ENCODE measurements around the gene SERTM1. TPM values are rescaled to one million over a fixed set of nuclear protein-coding genes. Genes with fewer than 3 reads are reported as not detected.
A peak's percentile ranks its signal among the peaks of the same experiment; 100 is the strongest.

SERTM1 gene
- polyA plus RNA-seq (not detected in 2 replicates), polyA minus RNA-seq (0.24 TPM in 1 of 2 replicates, not detected in the other)

- H3K4me2 ChIP-seq (ENCODE audit: low read length) = no peak within 1 kb of the TSS
- H3K9ac ChIP-seq (ENCODE audit: low read length) = no peak within 1 kb of the TSS
- no peak within 1 kb of the TSS for H2AFZ ChIP-seq (ENCODE audit: low read depth, low read length)
- no peaks in the 10 kb centered on the region for H3F3A ChIP-seq (ENCODE audit: insufficient read depth, low read length, poor library complexity, severe bottlenecking)
- TF ChIP-seq MXI1 (conservative IDR thresholded peaks at IDR 0.05; ENCODE audit: poor library complexity, severe bottlenecking) = no peak
- TF ChIP-seq REST (IDR thresholded peaks at IDR 0.05; ENCODE audit: borderline replicate concordance) = no peak
- TF ChIP-seq SMC3 (conservative IDR thresholded peaks at IDR 0.05; ENCODE audit: poor library complexity) = no peak
- no peak for TF ChIP-seq CTCF (IDR thresholded peaks at IDR 0.05; ENCODE audit: poor library complexity, severe bottlenecking)
- TF ChIP-seq POLR2AphosphoS5 (IDR thresholded peaks at IDR 0.05) = no peak
- no peak for TF ChIP-seq TAF1 (IDR thresholded peaks at IDR 0.05; ENCODE audit: low read depth)
- TF ChIP-seq EP300 (conservative IDR thresholded peaks at IDR 0.05; ENCODE audit: poor library complexity, severe bottlenecking) = no peak
- TF ChIP-seq RAD21 (conservative IDR thresholded peaks at IDR 0.05) = no peak
- no peaks in the 10 kb centered on the region for H4K20me1 ChIP-seq (ENCODE audit: insufficient read depth)
- peaks cover 48% of the 10 kb centered on the region for H3K27me3 ChIP-seq (ENCODE audit: insufficient read depth, low read depth, low read length)
- H3K9me3 ChIP-seq (ENCODE audit: low read length) = no peaks in the 10 kb centered on the region
- H3K27ac ChIP-seq (ENCODE audit: low read length) = no peak within 1 kb of the TSS
- no peaks in the 10 kb centered on the region for H3K36me3 ChIP-seq (ENCODE audit: insufficient read depth, low read length)
- H3K9me2 ChIP-seq (ENCODE audit: insufficient read depth, low read length) = no peaks in the 10 kb centered on the region
- no peaks in the 10 kb centered on the region for H3K79me2 ChIP-seq (replicated peaks; ENCODE audit: insufficient read depth, low read length)
- H3K4me3 ChIP-seq (ENCODE audit: low read length) = peak within 1 kb of the TSS; percentile 69
These were observed at the start of gene SERTM1 for GRCh38 chr13:36673838-36674326. TSS of gene SERTM1 (plus strand) at chr13:36674020. CDS start at chr13:36695079, 21,059 bp downstream.

- Histone ChIP-seq H3K4me3 (ENCODE audit: low read length) (no peak overlapping the region), H3K36me3 (ENCODE audit: insufficient read depth, low read length) (no peaks in the 10 kb centered on the region), H3K9me2 (ENCODE audit: insufficient read depth, low read length) (no peaks in the 10 kb centered on the region), H3K9me3 (ENCODE audit: low read length) (no peaks in the 10 kb centered on the region), H3F3A (ENCODE audit: insufficient read depth, low read length, poor library complexity, severe bottlenecking) (no peaks in the 10 kb centered on the region), H3K27ac (ENCODE audit: low read length) (no peak overlapping the region), H3K27me3 (ENCODE audit: insufficient read depth, low read depth, low read length) (no peaks in the 10 kb centered on the region), H3K4me2 (ENCODE audit: low read length) (no peak overlapping the region), H4K20me1 (ENCODE audit: insufficient read depth) (no peaks in the 10 kb centered on the region), H3K79me2 (replicated peaks; ENCODE audit: insufficient read depth, low read length) (no peaks in the 10 kb centered on the region), H2AFZ (ENCODE audit: low read depth, low read length) (no peak overlapping the region), H3K9ac (ENCODE audit: low read length) (no peak overlapping the region)
- TF ChIP-seq EP300 (conservative IDR thresholded peaks at IDR 0.05; ENCODE audit: poor library complexity, severe bottlenecking) = no peak
These were observed 45.3 kb upstream of the SERTM1 start for GRCh38 chr13:36628377-36629056.

GRCh38 chr13:36629057-36629385 is 44.8 kb upstream of the SERTM1 start:
- no peak overlapping the region for H3K9ac ChIP-seq (ENCODE audit: low read length)
- H3K4me3 ChIP-seq (ENCODE audit: low read length) = no peak overlapping the region
- H4K20me1 ChIP-seq (ENCODE audit: insufficient read depth) = no peaks in the 10 kb centered on the region
- no peaks in the 10 kb centered on the region for H3K9me2 ChIP-seq (ENCODE audit: insufficient read depth, low read length)
- H3F3A ChIP-seq (ENCODE audit: insufficient read depth, low read length, poor library complexity, severe bottlenecking) = no peaks in the 10 kb centered on the region
- no peaks in the 10 kb centered on the region for H3K9me3 ChIP-seq (ENCODE audit: low read length)
- H3K27me3 ChIP-seq (ENCODE audit: insufficient read depth, low read depth, low read length) = no peaks in the 10 kb centered on the region
- no peaks in the 10 kb centered on the region for H3K79me2 ChIP-seq (replicated peaks; ENCODE audit: insufficient read depth, low read length)
- no peak overlapping the region for H2AFZ ChIP-seq (ENCODE audit: low read depth, low read length)
- H3K27ac ChIP-seq (ENCODE audit: low read length) = no peak overlapping the region
- H3K36me3 ChIP-seq (ENCODE audit: insufficient read depth, low read length) = no peaks in the 10 kb centered on the region
- TF ChIP-seq CTCF (IDR thresholded peaks at IDR 0.05; ENCODE audit: poor library complexity, severe bottlenecking) (no peak), TAF1 (IDR thresholded peaks at IDR 0.05; ENCODE audit: low read depth) (no peak), RAD21 (conservative IDR thresholded peaks at IDR 0.05) (no peak), SMC3 (conservative IDR thresholded peaks at IDR 0.05; ENCODE audit: poor library complexity) (no peak)
- no peak overlapping the region for H3K4me2 ChIP-seq (ENCODE audit: low read length)

All from neural cell (in vitro differentiated cells).